HG03175 (cell line): ENCODE data around the gene IKZF2.
A peak's percentile ranks its signal among the peaks of the same experiment; 100 is the strongest.

Experiments
- ATAC-seq: cut with Tn5 transposase; IDR thresholded peaks from one replicate; pipeline ENCODE4 v1.9.1; 2021; ENCODE audit warnings: mild to moderate bottlenecking, moderate library complexity; ENCODE audit not compliant: unreplicated experiment

IKZF2 gene

DNA sequence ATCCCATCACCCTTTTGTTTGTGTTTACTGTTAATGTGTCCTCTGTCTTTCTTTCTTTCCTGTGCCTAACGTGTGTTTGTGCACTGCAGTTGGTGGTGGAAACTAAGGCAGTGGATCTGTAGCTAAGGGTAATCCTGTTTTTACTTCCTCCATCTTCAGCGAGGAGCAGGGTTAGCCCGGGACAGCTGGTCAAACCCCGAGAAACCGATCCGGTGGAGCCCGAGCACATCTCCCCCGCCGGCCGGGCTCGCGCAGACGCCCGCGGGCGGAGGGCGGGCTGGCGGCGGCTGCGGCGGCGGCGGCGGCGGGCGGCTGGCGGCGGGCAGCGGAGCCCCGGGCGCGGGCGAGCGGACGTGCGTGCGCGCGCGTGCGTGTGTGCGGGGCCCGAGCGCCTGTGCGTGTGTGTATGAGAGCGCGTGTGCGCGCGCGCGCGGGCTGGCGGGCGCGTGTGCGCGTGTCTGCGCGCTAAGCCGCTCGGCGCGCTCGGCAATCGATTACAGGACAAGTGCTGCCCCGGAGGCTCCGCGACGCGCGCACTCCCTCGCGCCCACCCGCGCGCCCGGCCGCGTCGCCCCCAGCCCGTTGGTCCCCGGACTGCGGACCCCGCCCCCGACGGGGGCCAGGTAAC is at the start of gene IKZF2:
TSS of gene IKZF2 (minus strand) at position 176 of the 628 bp plus-strand sequence. CDS start 2,983 bp downstream, outside the sequence.
- ATAC-seq: peak; percentile 70

DNA sequence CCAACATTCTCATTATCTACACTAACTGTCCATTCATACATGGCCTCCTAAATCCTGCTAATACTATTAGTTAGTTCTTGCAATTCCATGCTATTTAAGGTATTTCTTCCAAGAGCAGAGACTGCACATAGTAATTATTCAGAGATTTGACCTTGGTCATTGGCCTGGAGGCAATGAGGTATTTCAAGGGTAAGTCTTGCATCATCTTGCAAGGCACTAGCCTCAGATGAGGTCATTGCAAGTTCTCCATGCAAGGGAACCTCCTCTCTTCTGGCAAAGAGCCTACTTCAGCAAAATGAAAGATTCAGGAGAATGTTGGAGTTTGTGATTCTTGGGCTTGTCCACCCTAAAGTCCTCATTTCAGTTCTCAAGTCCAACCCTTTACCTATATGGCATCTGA is 48.5 kb upstream of the IKZF2 start:
- no peak for ATAC-seq

DNA sequence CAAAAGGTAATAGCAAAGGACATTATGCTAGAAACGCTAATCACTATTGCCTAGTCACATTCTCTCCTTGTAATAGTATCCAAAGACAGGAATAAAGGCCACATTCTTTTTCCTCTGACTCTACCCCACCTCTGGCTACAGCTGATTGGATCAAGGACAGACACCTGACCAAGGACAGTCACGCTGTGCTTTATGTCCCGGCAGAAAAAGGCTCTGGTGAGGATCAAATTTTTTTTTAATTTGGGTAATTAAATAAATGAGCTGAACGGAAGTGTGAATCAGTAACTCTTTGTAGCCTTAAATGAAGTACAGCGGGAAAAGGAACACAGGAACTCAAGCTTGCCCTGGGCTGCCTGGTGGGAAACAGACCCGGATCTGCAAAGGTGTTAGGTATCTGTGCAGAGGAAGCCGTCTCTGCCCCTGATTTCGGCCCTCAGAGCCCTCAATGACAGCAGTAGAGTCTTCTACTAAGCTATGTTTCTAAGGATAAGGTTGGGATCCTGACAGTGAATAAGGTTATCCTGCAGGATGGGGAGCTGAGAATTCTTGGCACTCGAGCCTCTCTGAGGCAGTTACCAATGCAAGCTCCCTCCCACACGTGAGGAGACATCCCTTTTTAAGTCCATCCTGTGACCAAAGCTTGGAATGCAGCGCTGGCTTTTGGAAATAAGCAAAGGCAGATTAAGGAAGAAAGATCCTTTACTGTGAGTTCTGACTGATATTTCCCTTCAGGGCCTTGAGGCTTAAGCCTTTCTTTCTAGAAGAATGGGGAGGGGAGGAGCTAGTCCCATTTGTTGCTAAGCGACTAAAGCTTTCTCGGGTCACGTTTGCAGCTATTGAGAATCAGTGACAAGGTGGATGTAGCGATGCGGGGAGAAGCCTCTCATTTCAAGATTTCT is 37.8 kb upstream of the IKZF2 start:
- no peak for ATAC-seq

DNA sequence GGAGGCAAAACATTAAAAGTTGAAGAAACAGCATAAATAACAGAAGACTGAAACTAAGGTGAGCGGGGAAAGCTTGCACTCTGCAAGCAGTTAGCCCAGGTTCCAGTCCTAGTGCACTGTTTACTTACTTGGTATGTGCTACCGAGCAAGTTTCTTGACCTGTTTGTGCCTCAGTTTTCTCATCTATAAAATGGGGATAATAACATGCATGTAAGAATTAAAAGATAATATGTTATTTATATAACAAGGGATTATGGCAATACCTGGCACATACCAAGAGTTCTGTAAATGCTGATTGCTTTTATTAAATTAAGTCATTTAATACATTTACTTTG is 37.1 kb upstream of the IKZF2 start:
- ATAC-seq: no peak

DNA sequence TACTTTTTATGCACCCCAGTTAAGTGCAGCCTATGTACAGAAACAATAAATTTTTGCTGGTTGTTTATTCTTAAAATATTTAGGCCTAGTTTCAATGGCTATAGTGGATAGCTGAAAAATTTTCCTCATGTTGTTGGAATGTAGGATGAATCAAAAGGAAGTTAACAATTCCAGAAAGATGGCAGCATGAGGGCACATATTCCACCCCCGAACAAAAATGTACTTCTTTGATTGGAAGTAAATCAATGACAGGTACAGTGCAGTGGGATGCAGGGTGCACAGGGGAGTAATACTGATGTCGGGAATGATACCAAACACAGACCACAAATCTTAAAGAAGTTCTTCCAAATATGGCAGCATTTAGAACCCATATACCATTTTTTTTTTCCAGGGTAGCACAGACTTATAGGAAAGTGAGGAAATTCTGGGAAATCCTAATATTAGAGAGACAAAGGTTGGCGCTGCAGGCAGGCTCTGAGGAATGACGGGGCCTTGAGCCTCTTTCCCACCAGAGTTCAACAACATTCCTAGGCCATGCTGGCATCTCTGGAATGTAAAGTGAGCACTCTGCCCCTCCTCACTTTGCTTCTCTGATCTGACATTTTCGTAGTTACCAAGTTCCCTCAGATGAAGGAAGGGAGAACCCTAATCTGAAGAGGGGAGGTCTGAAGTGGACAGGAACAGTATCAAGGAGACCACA is 36.6 kb upstream of the IKZF2 start:
- ATAC-seq: no peak

DNA sequence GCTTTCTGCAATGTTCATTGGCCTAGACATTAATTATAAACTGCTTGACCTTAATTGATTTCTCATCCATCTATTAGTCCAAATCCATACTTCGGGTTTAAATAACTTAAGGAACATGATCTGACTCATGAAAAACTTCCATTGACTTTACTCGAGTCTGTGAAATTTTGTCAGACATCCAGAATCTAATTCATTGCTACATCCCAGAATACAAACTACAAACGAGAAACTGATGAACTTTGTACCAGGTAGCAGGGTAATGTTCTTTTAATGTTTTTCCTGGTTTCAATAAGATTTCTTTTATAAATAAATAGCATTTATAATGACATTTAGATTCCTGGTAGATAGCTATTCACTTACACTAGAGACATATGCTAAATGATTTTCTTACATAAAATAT is 36.0 kb upstream of the IKZF2 start:
- ATAC-seq: no peak

DNA sequence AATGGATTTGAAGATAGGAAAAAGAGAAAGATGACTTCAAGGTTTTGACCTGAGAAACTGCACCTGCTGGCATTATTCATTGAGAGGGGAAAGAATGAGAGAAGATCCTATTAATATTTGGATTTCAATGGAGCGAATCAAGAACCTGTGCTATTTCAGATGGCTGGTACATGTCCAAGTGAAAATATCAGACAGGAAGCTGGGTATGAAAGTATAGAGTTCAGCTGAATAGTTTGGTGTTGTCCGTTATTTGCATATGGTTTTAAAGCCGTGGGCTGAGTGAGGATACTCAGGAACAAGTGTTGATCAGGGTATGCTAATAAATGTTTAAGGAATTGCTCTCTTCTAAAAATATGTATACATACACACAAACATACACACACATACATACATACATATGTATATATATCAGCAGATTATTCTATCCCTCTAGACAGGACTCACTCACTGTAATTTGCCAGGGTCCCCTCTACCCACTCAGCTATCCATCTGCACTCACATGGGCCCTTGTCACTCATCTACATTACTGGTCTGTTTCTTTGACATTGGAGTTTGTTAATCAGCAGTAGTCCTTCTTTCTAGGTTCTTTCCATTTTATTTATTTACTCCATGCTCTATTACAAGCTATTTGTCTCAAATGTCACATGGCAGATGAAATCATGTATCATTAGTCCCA is 33.9 kb upstream of the IKZF2 start:
- peak; percentile 95 for ATAC-seq

DNA sequence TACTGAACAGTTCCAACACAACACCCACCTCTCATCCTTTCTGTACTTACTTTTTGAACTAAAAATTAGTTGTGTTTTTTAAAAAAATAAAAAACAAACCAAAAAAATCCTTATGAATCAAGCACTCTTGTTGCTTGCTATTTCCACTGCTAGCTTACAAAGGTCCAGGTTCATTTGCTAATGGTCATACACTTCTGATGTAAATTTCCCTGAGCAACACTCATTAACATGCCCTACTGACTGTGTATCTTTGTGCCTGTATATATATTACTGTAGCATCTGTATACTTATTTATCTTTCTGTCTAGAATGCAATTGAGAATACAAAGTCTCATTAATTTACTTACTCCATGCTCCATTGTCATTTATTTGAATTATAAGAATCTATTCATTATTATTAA is 30.3 kb upstream of the IKZF2 start:
- no peak for ATAC-seq

DNA sequence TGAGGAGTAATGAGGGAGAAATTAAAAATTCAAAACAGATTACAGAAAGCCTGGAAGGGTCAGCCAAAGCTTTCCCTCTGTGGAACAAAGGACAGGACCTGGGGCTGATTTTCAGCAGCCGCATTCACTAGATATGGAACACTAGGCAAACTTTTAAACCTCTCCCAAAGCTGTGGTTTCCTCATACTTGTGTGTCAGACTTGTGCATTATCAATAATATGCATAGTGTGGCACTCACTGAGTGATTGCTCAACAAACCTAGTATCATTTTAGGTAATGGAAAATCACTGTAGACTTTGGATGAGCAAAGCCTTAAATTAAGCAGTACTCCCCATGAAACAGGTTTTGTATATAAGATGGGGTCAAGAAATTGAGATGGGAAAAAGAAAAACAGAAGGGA is 26.3 kb upstream of the IKZF2 start:
- ATAC-seq: no peak

DNA sequence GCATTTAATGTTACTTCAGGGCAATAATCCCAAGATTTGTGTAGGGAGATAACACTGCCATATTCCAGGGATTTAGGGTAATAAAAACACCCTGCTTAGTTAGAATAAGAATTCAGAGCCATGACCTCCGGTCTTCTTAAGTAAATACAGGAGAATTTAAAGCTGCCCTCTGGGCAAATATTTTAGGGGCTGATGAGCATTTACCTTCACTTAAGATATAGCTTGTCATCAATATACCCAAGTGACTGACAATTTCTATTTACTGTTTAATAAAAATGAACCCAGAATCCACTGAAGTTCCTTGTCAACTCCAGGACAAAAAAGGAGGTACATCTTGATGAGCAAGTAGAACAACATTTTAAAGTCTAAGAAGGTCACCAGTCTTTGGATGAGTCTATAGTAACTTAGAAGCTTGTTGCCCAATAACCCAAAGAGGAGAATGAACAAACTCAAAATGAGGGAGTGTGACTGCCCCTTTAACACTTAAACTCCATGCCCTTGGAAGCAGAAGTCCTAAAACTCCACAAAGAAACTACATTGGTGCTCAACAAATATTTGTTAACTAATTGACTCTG is 24.3 kb upstream of the IKZF2 start:
- no peak for ATAC-seq

DNA sequence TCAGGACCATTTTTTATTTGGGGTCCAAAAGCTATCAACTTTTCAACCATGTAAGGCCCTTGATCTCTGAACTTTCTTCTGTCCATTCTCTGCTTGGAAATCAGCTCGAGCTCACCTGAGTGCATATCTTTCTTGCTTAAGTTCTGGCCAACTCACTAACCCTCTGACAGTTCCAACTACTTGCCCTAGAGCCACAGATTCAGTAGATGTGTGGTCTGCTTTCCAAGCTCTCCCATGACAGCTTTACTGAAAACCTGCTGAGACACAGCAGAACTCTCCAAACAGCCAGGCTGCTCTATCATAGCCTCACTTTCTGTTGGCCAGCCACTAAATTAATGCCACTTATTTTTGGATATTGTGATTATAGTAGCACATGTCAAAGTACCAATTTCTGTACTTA is 21.2 kb upstream of the IKZF2 start:
- no peak for ATAC-seq

DNA sequence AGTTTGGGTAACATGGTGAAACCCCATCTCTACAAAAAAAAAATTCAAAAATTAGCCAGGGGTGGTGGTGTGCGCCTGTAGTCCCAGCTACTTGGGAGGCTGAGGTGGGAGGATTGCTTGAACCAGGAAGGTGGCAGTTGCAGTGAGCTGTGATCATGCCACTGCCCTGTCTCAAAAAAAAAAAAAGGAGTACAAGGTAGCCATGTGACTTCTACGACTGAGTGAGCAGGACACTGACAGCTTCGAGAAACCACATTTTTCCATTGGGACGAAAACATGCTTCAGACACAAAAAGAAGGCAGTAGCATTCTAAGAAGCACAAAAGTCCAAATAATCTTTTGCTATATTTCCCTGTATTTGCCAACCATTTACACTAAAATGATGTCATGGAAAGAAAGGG is 19.7 kb upstream of the IKZF2 start:
- no peak for ATAC-seq

DNA sequence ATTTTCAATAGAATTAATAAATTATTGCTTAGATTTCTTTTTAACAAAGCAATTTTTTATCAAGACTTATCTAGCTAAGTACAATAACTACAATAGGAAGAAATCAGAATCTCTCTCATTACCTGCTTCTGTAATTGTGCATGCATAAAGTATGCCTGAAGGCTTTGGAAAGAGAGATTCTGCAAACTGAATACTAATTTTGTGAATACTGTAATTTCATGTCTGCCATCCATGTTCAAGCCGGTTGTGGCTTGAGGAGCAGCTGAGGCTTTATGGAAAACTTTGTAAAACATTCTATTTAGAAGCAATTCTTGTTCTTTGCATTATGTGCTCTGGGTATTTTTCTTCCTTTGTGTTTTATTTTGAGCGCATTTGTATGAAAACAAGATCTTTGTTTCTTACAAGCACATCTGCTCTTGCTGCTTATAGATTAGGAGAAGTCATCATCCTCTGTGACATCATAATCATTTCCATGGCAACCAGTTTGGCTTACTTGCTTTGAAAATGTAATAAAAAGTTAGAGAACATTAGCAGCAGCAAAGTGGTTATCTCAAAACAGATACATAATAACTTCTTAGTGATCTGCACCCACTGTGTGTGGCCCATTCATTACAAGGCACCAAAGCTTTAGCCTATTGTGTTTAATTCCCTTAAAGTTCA is 16.0 kb upstream of the IKZF2 start:
- ATAC-seq: no peak

DNA sequence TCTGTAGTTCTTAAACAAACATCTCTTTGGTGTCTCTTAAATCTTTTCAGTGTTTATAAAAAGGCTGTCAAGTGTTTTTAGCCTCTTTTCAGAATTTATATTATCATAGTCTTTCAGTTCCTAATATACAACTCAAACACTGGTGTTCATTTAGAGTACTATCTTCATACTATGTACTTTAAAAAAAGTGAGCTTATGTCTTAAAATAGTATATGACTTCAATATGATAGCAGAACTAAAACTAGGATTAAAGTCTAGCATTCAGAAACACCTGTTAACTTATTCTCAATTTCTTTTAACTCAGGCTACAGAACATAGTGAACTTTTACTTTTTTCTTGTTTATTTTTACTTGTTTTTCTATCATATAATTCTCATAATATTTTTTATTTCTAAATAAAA is 14.7 kb upstream of the IKZF2 start:
- ATAC-seq: peak; percentile 98

DNA sequence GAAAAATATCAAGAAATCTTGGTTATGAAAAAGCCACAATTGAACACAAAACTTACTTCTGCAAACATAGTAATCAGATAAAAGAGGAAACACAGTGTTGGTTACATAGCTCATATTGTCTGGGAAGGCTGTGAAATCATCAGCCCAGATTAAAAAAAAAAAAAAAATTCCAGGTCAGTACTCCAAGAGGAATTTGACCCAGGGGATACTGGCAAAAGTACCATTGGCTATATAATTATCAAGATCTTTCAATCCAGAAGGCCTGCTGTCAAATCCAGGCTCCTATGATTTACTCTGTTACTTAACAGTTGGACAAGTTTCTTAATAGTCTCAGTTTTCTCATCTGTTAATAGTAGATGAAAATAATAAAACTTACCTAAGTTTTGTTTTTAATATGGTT is 12.9 kb upstream of the IKZF2 start:
- ATAC-seq: no peak

DNA sequence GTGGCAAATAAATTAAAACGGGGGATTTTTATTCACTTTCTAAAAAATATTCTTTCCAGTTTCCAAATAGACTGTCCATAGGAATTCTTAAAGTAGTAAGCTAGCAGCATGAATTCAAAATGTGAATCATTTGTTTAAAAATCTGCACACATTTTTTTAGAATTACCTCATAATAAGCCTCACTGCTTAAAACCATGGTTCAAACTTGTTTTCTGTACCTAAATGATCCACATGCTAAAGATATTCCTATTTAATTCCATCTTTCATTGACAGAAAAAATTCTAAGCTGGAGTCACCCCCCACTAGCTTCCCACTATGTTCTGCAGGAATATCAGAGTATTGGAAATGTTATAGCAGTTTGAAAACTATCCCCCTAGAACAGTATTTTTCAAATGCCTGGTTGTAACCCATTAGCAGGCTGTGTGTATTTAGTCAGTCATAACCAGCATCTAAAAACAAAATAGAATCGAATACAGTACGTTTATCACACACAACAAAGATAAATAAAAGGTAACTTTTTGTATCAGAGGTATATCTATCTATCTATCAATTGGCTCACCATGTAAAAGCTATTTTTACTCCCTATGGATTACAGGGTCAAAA is 11.2 kb upstream of the IKZF2 start:
- no peak for ATAC-seq

DNA sequence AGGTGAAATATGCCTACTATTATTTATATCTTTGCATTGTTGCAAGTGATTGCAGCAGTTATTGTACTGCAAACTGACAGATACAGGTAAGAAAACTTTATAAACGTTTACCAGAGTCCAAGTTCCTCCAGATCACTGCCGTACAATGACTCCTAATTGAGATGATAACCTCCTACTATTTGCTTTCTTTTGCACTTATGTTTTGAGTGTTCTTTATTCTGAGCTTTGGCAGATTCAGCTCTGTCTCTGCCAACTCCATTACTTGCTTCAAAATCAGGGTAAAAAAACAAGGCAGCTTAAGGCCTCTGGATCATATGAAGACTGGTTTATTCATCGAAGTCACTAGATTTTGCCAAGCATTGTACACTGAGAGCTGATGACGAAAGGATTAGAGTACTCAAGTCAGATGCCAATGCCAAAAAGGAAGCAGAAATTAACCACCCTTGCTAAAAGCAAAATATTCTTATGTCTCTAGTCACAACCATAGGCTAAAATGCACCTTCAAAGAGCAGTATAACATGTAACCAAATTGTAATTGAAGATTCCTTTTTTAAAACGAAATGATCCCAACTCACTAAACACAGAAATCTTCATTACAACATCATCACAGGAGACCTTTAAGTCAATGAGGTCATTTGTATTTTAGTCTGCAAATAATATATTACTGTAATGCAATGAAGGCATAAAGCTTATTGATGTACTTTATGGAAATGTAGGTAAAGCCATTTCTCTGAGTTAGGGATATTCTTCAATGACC is 10.5 kb upstream of the IKZF2 start:
- no peak for ATAC-seq

DNA sequence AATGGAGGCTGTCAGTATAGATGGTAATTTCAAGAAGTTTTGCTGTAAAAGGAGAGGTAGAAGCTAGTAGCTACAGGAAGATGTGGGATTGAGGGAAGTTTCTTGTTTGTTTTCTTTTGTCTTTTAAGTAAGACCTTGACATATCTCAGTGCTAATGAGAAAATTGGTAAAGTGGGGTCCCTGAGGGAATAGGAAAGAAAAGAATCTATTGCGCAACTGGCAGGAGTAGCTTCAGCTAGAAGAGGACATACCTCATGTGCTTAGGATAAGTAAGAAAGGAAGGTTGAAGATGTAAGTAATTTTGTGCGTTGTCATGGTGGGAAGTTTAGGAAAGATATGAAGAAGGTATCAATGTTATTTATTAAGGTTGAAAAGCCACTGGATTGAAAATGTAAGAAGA is 8.4 kb upstream of the IKZF2 start:
- no peak for ATAC-seq

DNA sequence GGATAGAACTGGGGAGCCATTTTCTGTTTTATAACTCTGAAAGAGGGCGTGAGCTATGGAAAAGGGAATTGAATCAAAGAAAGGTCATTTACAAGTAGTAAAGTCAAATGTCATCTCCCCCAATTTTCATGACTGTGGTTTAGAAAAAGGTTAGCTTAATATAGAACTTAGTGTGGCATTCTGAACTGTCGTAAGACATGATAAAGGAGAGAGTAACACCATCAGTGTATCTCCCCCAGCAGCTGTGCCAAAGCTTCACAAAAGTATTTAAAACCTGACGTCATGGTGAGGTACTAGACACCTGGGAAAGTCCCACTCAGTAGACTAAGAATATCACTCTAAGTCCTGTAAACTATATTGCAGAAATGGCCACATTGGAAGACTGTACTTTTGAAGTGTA is 5.8 kb upstream of the IKZF2 start:
- ATAC-seq: peak; percentile 76
